Activated naive CD8-positive, alpha-beta T cell treated with anti-CD3 and anti-CD28 coated beads, Interleukin-2, amount 10 ng/mL, durations not matched to agents 7 days and 5 days (primary cell): ENCODE results near the gene LINGO1. TPM values are rescaled to one million over a fixed set of nuclear protein-coding genes. Genes with fewer than 3 reads are reported as not detected.

Experiments
- ATAC-seq: fragments of 150-1000 bp; cut with Tn5 transposase; one replicate; pipeline ENCODE4 v1.10.0; 2021; ENCODE audit warnings: low read depth, moderate library complexity
- POLR2A ChIA-PET: fragments of 350-600 bp; sonication (Branson Sonifier 250); formaldehyde crosslinking; loops from one replicate; lab custom pipeline; 2021; ENCODE audit warnings: antibody characterized with exemption; lab: Charles Lee
- DNase-seq: peaks from one replicate; pipeline ENCODE4 v3.0.0; 2021
- H3K27ac Mint-ChIP-seq: one replicate; pipeline ENCODE4 v1.8.0; 2022; ENCODE audit warnings: mild to moderate bottlenecking, mixed read lengths
- H3K27me3 Mint-ChIP-seq: one replicate; pipeline ENCODE4 v1.8.0; 2022; ENCODE audit warnings: mild to moderate bottlenecking, moderate library complexity, mixed read lengths
- H3K36me3 Mint-ChIP-seq: one replicate; pipeline ENCODE4 v1.8.0; 2021; ENCODE audit warnings: mild to moderate bottlenecking, mixed read lengths
- H3K4me1 Mint-ChIP-seq: one replicate; pipeline ENCODE4 v1.8.0; 2021; ENCODE audit warnings: mixed read lengths
- H3K4me3 Mint-ChIP-seq: one replicate; pipeline ENCODE4 v1.8.0; 2022; ENCODE audit warnings: mild to moderate bottlenecking, moderate library complexity, mixed read lengths
- H3K9me3 Mint-ChIP-seq: one replicate; pipeline ENCODE4 v1.8.0; 2021; ENCODE audit warnings: mixed read lengths
- total RNA-seq, 2 experiments: library from RNA; stranded (reverse); gene quantifications; one replicate each; pipeline ENCODE4 v1.2.3, GENCODE V29; 2021

Gene LINGO1
- total RNA-seq, 2 experiments from 2014 or later = not detected

DNA sequence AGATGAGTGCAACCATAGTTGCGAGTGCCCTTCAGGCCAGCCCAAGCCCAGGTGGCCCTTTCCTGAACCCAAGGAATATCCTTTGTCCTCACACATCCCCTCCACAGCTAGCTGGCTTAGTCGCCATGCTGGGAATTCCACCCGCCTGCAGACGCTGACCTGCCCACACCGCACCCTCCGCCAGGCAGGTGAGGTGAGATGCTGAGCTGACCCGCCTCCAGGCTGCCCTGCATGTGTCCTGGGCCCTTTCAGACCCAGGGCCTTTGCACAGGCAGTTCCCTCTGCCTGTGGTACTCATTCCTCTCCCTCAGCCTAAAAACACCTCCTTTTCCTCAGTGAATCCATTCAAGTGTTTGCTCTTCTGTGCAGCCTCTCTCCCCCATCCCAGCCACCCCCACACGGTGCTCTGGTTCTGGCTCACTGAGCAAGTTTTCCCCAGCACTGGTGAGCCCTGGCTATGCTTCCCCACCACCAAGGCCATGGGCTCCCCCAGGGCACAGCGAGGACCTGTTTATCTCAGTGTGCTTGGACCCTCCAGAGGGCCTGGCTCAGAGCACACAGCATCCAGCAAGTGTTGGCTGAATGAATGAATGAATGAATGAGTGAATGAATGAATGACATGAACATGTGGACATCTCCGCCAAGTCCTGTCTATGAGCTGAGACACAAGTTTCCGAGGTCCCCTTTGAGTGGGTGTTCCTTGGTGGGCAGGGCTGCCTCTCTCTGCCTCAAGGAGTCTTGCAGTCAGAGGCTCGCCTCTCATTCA lies 33.0 kb upstream of the LINGO1 start:
- Mint-ChIP-seq H3K27ac (no peak overlapping the region), H3K27me3 (peaks cover 9% of the 10 kb centered on the region), H3K4me3 (no peak overlapping the region), H3K36me3 (no peaks in the 10 kb centered on the region), H3K4me1 (no peaks in the 10 kb centered on the region), H3K9me3 (no peaks in the 10 kb centered on the region)
- DNase-seq (no peak), ATAC-seq (no peak)
- POLR2A ChIA-PET = no interaction called here

DNA sequence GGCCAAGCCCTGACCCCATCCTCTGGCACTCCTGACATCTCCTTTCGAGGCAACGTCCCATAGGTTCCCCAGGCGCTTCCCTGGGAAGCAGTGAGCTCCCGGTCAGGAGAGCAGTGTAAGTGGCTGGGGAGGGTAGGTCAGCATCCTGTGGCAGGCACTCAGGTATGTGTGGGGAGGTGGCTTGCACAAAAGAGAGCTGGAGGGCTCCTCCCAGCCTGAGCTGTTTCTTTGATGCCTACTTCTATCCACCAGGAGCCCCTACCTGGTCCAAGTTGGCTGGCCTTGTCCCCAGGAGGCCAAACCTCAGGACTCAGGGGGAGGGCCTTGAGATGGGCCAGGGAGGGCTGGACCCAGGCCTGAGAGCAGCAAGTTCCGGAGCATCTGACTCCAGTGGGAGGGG lies 31.7 kb upstream of the LINGO1 start:
- ATAC-seq (no peak), DNase-seq (no peak)
- Mint-ChIP-seq H3K27ac (no peak overlapping the region), H3K9me3 (no peaks in the 10 kb centered on the region), H3K36me3 (no peaks in the 10 kb centered on the region), H3K4me3 (no peak overlapping the region), H3K27me3 (peaks cover 4% of the 10 kb centered on the region), H3K4me1 (no peaks in the 10 kb centered on the region)
- POLR2A ChIA-PET = no interaction called here

DNA sequence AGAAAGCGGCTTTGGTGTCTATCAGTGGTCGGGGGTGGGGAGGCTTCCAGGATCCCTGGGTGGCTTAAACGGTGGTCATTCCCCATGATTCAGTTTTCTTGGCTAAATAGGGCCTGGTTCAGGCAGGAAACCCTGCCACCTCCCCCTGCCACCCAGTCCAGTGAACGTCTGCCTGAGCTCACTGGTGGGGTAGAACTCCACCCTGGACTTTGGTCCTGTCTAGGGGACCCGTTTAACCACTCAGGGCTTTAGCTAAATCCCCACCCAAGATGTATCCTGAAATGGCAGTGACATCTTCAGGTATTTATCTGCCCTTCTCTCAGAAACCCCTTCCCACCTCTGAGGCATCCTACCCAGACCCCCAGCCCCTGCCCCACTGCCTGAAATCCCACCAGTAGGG lies 30.5 kb upstream of the LINGO1 start:
- POLR2A ChIA-PET = no interaction called here

DNA sequence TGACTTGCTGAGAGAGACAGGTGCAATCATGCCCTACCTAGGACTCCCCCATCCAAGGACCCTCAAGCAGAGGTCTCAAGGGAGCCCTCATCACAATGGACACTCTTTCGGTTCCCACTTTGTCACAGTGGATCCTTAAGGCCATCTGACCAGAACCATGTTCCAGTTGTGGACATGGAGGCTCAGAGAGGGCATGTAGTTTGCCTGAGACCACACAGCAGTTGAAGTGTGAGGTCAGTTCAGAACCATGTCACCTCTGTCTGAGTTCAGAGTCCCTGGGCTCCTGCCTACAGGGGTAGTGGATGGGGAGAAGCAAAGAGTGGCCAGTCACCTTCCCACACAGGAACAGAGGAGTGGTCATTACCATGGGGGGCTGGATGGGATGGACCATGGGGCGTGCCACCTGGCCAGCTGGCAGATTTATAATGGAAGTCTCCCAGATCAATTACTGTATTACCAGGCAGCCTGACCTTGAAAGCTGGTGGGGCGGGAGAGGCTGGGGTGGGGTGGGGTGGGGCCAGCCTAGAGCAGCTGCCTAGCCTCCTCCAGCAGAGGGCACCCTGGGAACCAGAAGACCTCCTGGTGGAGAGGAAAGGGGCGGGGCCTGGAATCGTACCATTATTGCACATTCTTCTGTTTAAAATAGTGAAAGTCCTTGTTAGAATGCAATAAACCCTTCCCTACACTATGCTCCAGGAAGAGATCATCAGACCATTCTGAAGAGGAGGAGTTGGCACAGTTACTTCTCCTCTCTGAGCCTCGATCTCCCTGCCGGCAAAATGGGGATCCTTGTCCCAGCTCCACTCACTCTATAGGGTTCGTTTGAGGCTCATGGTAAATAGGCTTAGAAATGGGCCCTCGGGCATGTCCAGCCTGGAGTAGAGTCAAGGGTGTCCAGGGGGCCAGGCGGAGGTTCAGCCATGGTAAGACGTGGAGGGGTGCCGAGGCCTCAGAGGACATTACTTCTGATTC lies 26.9 kb upstream of the LINGO1 start:
- DNase-seq = no peak
- no peaks in the 10 kb centered on the region for H3K36me3 Mint-ChIP-seq

More for the DNA sequence above, 30.5 kb upstream of the LINGO1 start:
- Mint-ChIP-seq H3K4me1 (no peaks in the 10 kb centered on the region), H3K9me3 (no peaks in the 10 kb centered on the region), H3K27ac (no peak overlapping the region), H3K36me3 (no peaks in the 10 kb centered on the region), H3K27me3 (peaks cover 9% of the 10 kb centered on the region), H3K4me3 (no peak overlapping the region)
- DNase-seq (no peak), ATAC-seq (no peak)

DNA sequence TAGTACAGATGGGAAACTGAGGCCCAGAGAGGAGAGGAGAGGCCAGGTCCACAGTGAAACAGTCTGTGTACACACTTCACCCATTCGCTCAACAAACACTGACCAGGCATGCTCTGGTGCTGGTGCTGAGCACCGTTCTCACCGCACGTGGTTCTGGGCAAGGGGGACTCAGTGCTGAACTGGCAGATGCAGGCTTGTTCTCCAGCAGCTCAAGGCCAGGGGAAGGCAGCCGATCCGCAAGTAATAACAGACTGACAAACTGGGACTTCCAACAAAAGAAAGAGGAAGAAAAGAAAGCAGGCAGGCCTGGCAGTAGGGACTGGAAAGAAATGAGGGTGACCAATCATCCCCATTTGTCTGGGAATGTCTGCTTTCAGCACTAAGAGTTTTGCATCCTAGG lies 25.6 kb upstream of the LINGO1 start:
- ATAC-seq = no peak
- no peaks in the 10 kb centered on the region for H3K36me3 Mint-ChIP-seq
- DNase-seq = no peak
- no peak overlapping the region for H3K4me3 Mint-ChIP-seq
- H3K27ac Mint-ChIP-seq = no peak overlapping the region
- H3K9me3 Mint-ChIP-seq = no peaks in the 10 kb centered on the region
- H3K4me1 Mint-ChIP-seq = peaks cover 1% of the 10 kb centered on the region
- peaks cover 19% of the 10 kb centered on the region for H3K27me3 Mint-ChIP-seq
- POLR2A ChIA-PET = no interaction called here

More for the DNA sequence above, 26.9 kb upstream of the LINGO1 start:
- ATAC-seq = peak; percentile 51
- H3K27me3 Mint-ChIP-seq = peaks cover 19% of the 10 kb centered on the region
- no peaks in the 10 kb centered on the region for H3K9me3 Mint-ChIP-seq
- POLR2A ChIA-PET = no interaction called here
- no peak overlapping the region for H3K4me3 Mint-ChIP-seq
- H3K27ac Mint-ChIP-seq = no peak overlapping the region
- peaks cover 1% of the 10 kb centered on the region for H3K4me1 Mint-ChIP-seq

DNA sequence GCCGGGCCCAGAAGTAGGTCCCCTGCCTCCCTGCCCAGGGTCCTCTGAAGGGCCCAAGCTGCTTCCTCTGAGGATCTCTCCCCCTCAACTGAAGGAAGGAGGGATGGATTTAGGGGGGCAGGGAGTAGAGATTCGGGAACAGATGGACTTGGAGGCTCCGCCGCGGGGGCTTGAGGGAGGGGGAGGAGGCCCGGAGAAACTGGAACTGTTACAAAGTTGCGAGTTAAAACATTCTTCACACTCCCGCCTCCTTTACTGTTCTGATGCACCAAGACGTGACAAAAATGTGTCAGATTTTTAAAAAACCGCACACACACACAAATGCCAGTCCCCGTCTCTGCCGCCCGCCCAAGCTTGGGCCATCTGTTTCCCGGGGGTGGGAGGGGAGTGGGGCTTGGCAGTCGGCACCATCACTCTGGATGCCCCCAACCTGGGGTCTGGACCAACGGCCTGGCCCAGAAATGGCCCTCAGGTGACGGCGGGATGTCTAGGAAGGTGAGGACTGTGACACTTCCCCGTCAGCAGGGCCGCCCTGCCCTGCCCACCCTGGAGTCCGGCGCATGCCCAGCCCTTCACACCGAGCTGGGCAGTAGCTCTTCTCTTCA lies 25.0 kb upstream of the LINGO1 start:
- Mint-ChIP-seq H3K4me1 (peaks cover 1% of the 10 kb centered on the region), H3K9me3 (no peaks in the 10 kb centered on the region), H3K27me3 (peaks cover 19% of the 10 kb centered on the region), H3K4me3 (no peak overlapping the region), H3K36me3 (no peaks in the 10 kb centered on the region), H3K27ac (no peak overlapping the region)
- POLR2A ChIA-PET = no interaction called here
- ATAC-seq (no peak), DNase-seq (no peak)

DNA sequence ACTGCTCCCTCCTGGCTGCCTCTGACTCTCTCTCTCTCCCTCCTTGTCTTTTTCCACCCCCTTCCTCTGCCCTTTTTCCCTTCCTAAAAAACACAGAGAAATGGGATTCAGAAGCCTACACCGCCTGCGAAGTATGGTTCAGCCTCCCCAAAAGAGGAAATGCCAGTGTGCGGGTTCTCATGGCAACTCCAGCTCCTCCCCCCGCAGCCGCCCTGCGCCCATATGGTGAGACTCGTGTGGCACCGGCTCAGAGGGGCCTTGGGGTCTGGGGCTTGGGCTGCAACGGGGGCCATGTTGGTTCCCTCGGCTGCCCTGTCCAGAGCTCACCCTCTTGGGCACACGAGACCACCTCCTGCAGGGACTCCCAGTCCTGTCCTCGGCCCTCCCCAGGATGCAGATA lies 23.6 kb upstream of the LINGO1 start:
- Mint-ChIP-seq H3K27ac (no peak overlapping the region), H3K27me3 (peaks cover 19% of the 10 kb centered on the region), H3K9me3 (no peaks in the 10 kb centered on the region), H3K4me3 (no peak overlapping the region), H3K4me1 (peaks cover 1% of the 10 kb centered on the region), H3K36me3 (no peaks in the 10 kb centered on the region)
- ATAC-seq = no peak
- DNase-seq = no peak
- POLR2A ChIA-PET = no interaction called here

DNA sequence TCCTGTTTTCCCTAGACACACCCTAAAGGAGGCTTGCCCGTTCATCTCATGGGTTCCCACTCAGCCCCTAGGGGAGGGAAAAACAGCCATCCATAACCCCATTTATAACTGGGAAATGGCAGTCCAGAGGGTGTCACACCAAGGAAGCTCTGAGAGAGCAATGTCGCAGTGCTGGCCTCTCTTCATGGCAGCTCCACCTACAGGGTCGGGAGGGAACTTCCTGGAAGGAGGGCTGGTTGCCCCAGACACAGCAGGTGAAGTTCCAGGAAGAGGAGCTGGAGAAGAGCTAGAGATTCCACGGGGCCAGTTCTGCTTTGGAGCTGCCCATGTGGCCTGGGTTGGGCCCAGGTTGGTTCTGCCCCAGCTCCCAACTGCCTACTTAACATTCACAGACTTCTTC lies 22.3 kb upstream of the LINGO1 start:
- peaks cover 1% of the 10 kb centered on the region for H3K4me1 Mint-ChIP-seq
- POLR2A ChIA-PET = no interaction called here
- no peak overlapping the region for H3K4me3 Mint-ChIP-seq
- no peak for DNase-seq
- no peaks in the 10 kb centered on the region for H3K36me3 Mint-ChIP-seq
- no peak for ATAC-seq
- H3K9me3 Mint-ChIP-seq = no peaks in the 10 kb centered on the region
- H3K27ac Mint-ChIP-seq = no peak overlapping the region
- H3K27me3 Mint-ChIP-seq = peaks cover 22% of the 10 kb centered on the region

DNA sequence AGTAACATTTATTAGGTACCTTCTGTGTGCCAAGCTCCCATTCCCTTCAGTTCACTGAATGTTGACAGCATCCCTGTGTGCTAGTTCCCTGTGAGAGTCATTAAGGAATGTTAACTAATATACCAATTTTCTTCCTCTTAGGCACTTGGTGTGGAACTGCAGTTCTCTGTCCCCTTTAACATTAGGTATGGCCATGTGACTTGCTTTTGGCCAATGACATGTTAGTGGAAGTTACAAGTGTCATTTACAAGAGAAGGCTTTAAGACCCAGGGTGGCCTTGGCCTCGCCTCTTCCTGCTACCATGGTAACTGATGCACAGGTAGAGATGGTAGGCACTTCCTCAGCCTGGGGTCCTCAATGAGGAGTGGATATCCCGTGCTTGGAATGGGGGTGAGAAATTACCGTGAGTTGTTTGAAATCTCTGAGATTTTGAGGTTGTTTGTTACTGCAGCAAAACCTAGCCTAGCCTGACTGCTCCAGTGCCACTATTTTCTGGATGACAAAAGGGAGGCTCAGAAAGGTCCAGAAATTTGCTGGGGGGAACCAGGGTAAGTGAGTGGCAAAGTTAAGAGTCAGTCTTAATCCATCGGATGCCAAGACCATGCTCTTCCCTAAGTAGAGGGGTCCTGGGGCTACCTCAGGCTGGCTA lies 21.2 kb upstream of the LINGO1 start:
- POLR2A ChIA-PET = no interaction called here
- no peak for ATAC-seq

DNA sequence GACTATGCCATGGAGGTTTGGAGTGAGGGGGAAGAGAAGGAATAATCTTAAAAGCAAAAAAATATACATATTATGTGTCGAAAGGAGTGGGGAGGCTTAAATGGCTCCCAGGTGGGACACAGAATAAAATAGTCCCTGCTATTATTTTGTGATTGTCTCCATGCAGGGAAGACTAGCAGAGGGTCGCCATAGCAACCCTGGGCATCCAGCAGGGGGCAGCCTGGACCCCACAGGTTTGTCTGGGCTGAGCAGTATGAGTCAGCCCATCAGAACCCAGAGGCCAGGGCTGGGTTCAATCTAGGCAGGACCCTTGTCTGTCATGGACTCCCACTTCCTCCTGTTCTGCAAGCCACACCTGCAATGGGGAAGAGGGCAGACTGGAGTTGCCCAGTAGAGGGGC lies 17.6 kb upstream of the LINGO1 start:
- Mint-ChIP-seq H3K36me3 (no peaks in the 10 kb centered on the region), H3K4me1 (peaks cover under 1% of the 10 kb centered on the region), H3K27ac (no peak overlapping the region), H3K9me3 (no peaks in the 10 kb centered on the region), H3K4me3 (no peak overlapping the region), H3K27me3 (peaks cover 7% of the 10 kb centered on the region)
- ATAC-seq = no peak
- DNase-seq = no peak
- POLR2A ChIA-PET = no interaction called here

More for the DNA sequence above, 21.2 kb upstream of the LINGO1 start:
- Mint-ChIP-seq H3K4me1 (peaks cover 1% of the 10 kb centered on the region), H3K36me3 (no peaks in the 10 kb centered on the region), H3K27me3 (peaks cover 25% of the 10 kb centered on the region), H3K9me3 (no peaks in the 10 kb centered on the region), H3K27ac (no peak overlapping the region), H3K4me3 (no peak overlapping the region)
- DNase-seq = no peak

DNA sequence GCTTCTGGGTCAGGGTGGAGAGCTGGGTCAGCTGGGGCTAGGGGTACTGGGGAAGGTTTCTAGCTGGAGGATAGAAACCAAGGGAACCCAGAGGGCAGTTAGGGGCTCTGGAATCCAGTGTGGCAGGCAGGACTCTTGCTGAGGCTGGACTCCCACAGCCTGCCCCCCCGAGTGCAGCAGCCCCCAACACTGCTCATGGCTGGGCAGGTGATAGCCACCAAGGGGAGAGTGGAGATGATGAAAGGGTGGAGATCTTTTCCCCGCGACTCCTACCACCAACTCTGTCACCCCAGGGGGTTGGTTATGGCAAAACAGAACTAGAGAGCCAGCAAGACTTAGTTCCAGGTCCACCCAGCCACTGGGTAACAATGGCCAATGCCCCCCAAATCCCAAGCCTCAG lies 16.9 kb upstream of the LINGO1 start:
- Mint-ChIP-seq H3K27me3 (peaks cover 6% of the 10 kb centered on the region), H3K4me3 (no peak overlapping the region), H3K9me3 (no peaks in the 10 kb centered on the region), H3K4me1 (no peaks in the 10 kb centered on the region), H3K27ac (no peak overlapping the region), H3K36me3 (no peaks in the 10 kb centered on the region)
- DNase-seq = no peak
- POLR2A ChIA-PET = no interaction called here
- no peak for ATAC-seq

DNA sequence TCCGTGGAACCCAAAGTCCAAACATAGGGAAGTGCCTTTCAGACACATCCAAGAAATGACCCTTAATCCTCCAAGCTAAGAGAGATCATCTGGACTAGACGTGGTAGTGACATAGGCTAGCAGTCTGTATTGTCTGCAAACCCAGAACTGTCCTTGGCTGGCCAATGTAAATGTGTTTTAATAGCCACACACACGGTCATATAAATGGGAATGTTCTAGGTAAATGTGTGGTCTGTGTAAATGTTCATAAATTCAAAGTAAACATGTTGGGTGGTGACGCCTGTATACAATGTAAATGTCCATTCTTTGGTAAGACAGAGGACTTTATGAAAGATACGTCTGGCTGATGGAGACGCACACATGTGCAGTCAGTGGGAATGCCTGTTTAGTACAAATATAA lies 16.3 kb upstream of the LINGO1 start:
- Mint-ChIP-seq H3K27ac (no peak overlapping the region), H3K36me3 (no peaks in the 10 kb centered on the region), H3K4me1 (no peaks in the 10 kb centered on the region), H3K27me3 (peaks cover 6% of the 10 kb centered on the region), H3K4me3 (no peak overlapping the region), H3K9me3 (no peaks in the 10 kb centered on the region)
- no peak for DNase-seq
- no peak for ATAC-seq
- POLR2A ChIA-PET = no interaction called here

DNA sequence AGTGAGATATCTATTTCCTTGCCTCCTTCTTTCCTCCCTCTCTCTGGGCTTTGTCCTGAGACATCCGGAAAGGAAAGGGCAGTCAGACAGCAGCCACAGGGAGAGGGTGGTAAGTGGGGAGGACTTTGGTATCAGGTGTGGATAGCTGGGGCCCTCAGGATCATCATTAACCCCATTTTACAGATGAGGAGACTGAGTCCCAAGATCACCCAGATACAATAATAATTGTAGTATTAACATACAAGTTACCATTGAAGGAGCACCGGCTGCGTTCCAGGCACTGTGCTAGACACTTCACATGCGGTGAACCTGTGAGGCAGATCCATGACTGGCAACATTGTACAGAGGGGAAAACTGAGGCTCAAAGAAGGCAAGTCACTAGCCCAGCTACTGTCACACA lies 15.2 kb upstream of the LINGO1 start:
- no peak for ATAC-seq
- Mint-ChIP-seq H3K27ac (no peak overlapping the region), H3K9me3 (no peaks in the 10 kb centered on the region), H3K36me3 (no peaks in the 10 kb centered on the region), H3K4me1 (no peaks in the 10 kb centered on the region), H3K27me3 (peaks cover 6% of the 10 kb centered on the region), H3K4me3 (no peak overlapping the region)
- no peak for DNase-seq
- POLR2A ChIA-PET = no interaction called here
